Measurements from ENCODE around the gene HOOK2. TPM values are rescaled to one million over a fixed set of nuclear protein-coding genes. Genes with fewer than 3 reads are reported as not detected.

The HOOK2 gene
- polyA plus RNA-seq, 1 experiment: 5.5 TPM

DNA sequence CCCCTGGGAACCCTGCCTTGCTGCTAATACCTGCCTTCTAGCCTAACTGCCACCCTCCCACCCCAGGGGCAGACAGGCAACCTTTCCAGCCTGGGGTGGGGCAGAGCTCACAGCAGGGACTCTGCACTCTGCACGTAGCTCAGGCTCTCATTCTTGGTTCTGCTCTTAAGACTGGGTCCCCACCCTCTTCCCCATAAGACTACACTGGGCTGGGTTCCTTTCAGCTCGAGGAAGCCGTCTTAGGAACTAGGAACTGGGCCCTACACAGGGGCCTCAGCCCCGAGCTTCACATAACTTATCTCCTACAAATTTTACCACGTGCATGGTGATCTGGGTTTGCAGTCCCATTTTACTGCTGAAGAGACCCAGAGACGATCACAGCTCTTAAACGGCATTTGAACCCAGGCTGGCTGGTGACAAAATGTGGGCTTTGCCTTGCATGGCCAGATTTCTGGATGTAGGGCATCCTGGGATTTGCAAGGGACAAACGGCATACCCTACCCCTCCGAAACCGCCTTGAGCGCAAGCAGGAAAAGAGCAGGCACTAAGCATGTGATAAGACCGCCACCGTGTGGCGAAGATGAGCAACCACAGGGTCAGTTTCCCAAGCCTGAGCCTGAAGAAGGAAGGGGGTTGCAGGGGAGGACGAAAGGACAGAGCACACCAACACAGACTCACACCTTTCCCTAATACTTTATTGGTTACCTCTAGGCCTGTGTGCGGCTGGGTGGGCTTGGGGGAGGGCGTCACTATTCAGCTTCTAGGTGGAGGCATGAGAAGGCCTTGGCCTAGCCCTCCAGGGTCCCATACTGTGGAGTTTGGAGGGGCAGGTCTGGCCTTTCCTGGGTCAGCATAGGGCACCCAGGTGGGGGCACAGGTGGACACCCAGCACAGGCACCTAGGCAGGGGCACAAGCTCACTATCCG is 21.1 kb upstream of the HOOK2 start:
- POLR2A ChIA-PET: interaction anchor here (1.4 to 2.4 kb wide), 4 partner anchors 10 to 36 kb away, joined by 4 to 16 read pairs (median 9); partner anchors contain the start of gene RNASEH2A
- Histone ChIP-seq H3K9me3 (ENCODE audit: control insufficient read depth, insufficient read depth, low read length) (peaks cover 10% of the 10 kb centered on the region; the same call in 1 of the 2 replicates), H3K27ac (ENCODE audit: low read depth, low read length) (peak overlapping the region; percentile 39), H3K4me3 (ENCODE audit: low read depth, low read length) (no peak overlapping the region), H3K27me3 (ENCODE audit: control insufficient read depth, insufficient read depth, low read length) (no peaks in the 10 kb centered on the region)
- CTCF ChIA-PET: interaction anchor here (0.6 to 12.2 kb wide), 23 partner anchors 8 to 232 kb away, joined by 3 to 410 read pairs (median 3); partner anchors contain the start of genes HOOK2 and RNASEH2A
- DNase-seq (ENCODE audit: low read depth, low spot score): no peak
- TF ChIP-seq, protein P1, sequence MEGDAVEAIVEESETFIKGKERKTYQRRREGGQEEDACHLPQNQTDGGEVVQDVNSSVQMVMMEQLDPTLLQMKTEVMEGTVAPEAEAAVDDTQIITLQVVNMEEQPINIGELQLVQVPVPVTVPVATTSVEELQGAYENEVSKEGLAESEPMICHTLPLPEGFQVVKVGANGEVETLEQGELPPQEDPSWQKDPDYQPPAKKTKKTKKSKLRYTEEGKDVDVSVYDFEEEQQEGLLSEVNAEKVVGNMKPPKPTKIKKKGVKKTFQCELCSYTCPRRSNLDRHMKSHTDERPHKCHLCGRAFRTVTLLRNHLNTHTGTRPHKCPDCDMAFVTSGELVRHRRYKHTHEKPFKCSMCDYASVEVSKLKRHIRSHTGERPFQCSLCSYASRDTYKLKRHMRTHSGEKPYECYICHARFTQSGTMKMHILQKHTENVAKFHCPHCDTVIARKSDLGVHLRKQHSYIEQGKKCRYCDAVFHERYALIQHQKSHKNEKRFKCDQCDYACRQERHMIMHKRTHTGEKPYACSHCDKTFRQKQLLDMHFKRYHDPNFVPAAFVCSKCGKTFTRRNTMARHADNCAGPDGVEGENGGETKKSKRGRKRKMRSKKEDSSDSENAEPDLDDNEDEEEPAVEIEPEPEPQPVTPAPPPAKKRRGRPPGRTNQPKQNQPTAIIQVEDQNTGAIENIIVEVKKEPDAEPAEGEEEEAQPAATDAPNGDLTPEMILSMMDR (IDR thresholded peaks at IDR 0.05; ENCODE audit: low read depth, low read length): peak; percentile 96

- no peak overlapping the region for H3K4me3 ChIP-seq (ENCODE audit: low read depth, low read length)
- ChIA-PET POLR2A (interaction anchor here (0.6 to 4.1 kb wide), 6 partner anchors 11 to 72 kb away, joined by 3 to 25 read pairs (median 9); partner anchors contain the start of genes RNASEH2A and TNPO2), CTCF (interaction anchor here (0.6 to 12.2 kb wide), 6 partner anchors 19 to 806 kb away, joined by 6 to 410 read pairs (median 32); partner anchors contain the start of gene HOOK2)
- no peaks in the 10 kb centered on the region for H3K27me3 ChIP-seq (ENCODE audit: control insufficient read depth, insufficient read depth, low read length)
- DNase-seq (ENCODE audit: low read depth, low spot score): no peak
- TF ChIP-seq, protein P1 (IDR thresholded peaks at IDR 0.05; ENCODE audit: low read depth, low read length): no peak
- H3K27ac ChIP-seq (ENCODE audit: low read depth, low read length): no peak overlapping the region
- H3K9me3 ChIP-seq (ENCODE audit: control insufficient read depth, insufficient read depth, low read length): peaks cover 10% of the 10 kb centered on the region; the same call in 1 of the 2 replicates
Observed at GRCh38 chr19:12794971-12795381, 19.6 kb upstream of the HOOK2 start.

GRCh38 chr19:12794196-12794941 is 19.0 kb upstream of the HOOK2 start:
- Histone ChIP-seq H3K27ac (ENCODE audit: low read depth, low read length) (peak overlapping the region; percentile 90), H3K4me3 (ENCODE audit: low read depth, low read length) (peak overlapping the region; percentile 99), H3K9me3 (ENCODE audit: control insufficient read depth, insufficient read depth, low read length) (peaks cover 10% of the 10 kb centered on the region; the same call in 1 of the 2 replicates), H3K27me3 (ENCODE audit: control insufficient read depth, insufficient read depth, low read length) (no peaks in the 10 kb centered on the region)
- TF ChIP-seq, protein P1 (IDR thresholded peaks at IDR 0.05; ENCODE audit: low read depth, low read length): no peak
- ChIA-PET CTCF (interaction anchor here (0.6 to 12.2 kb wide), 6 partner anchors 19 to 806 kb away, joined by 6 to 410 read pairs (median 13); partner anchors contain the start of gene HOOK2), POLR2A (interaction anchor here (0.6 to 4.5 kb wide), 4 partner anchors 12 to 71 kb away, joined by 3 to 157 read pairs (median 16); partner anchors contain the start of genes RNASEH2A and TNPO2)
- no peak for DNase-seq (ENCODE audit: low read depth, low spot score)

- TF ChIP-seq, protein P1 (IDR thresholded peaks at IDR 0.05; ENCODE audit: low read depth, low read length): no peak
- ChIA-PET POLR2A (interaction anchor here (0.5 to 4.5 kb wide), 15 partner anchors 9 to 262 kb away, joined by 3 to 157 read pairs (median 8); partner anchors contain the start of genes GCDH, RNASEH2A, THSD8 and TNPO2), CTCF (interaction anchor here (0.5 to 12.2 kb wide), 6 partner anchors 16 to 36 kb away, joined by 3 to 410 read pairs (median 5); no protein-coding TSS in a partner anchor)
- H3K27me3 ChIP-seq (ENCODE audit: control insufficient read depth, insufficient read depth, low read length): no peaks in the 10 kb centered on the region
- H3K27ac ChIP-seq (ENCODE audit: low read depth, low read length): peak overlapping the region; percentile 90
- H3K4me3 ChIP-seq (ENCODE audit: low read depth, low read length): peak overlapping the region; percentile 99
- peaks cover 10% of the 10 kb centered on the region; the same call in 1 of the 2 replicates for H3K9me3 ChIP-seq (ENCODE audit: control insufficient read depth, insufficient read depth, low read length)
- peak; percentile 89 for DNase-seq (ENCODE audit: low read depth, low spot score)
Observed at GRCh38 chr19:12793290-12794195, 18.2 kb upstream of the HOOK2 start.
